Measurements from ENCODE around the gene ARHGEF33. TPM values are rescaled to one million over a fixed set of nuclear protein-coding genes. Genes with fewer than 3 reads are reported as not detected.

The ARHGEF33 gene
- total and polyA plus RNA-seq, 2 experiments from 2014 or later = 0.10 to 1.8 TPM

GRCh38 chr2:38988716-38989115, 99.0 kb downstream of the ARHGEF33 start:
- Histone ChIP-seq H3K4me2 (no peak overlapping the region), H3F3A (replicated peaks; ENCODE audit: low read depth) (no peaks in the 10 kb centered on the region), H3K27me3 (ENCODE audit: insufficient read depth) (no peaks in the 10 kb centered on the region), H3K27ac (ENCODE audit: low read depth) (no peak overlapping the region), H3K9me2 (ENCODE audit: insufficient read depth) (no peaks in the 10 kb centered on the region), H3K4me1 (ENCODE audit: insufficient read depth) (peaks cover 17% of the 10 kb centered on the region; the same call in 1 of the 2 replicates), H3K79me2 (replicated peaks; ENCODE audit: insufficient read depth) (no peaks in the 10 kb centered on the region), H2AFZ (no peak overlapping the region), H3K4me3 (no peak overlapping the region), H4K20me1 (replicated peaks; ENCODE audit: insufficient read depth) (no peaks in the 10 kb centered on the region), H3K36me3 (ENCODE audit: insufficient read depth) (peaks cover 11% of the 10 kb centered on the region; the same call in 1 of the 2 replicates)
- Mint-ChIP-seq H3K9me3 (no peaks in the 10 kb centered on the region), H3K4me3 (no peak overlapping the region), H3K27me3 (ENCODE audit: insufficient read depth, low read depth, poor library complexity) (no peaks in the 10 kb centered on the region), H3K36me3 (ENCODE audit: low read depth) (peaks cover 16% of the 10 kb centered on the region), H3K4me1 (peaks cover 16% of the 10 kb centered on the region), H3K27ac (no peak overlapping the region)
- DNase-seq (ENCODE audit: low spot score) (no peak), ATAC-seq (no peak)
- TF ChIP-seq EZH2phosphoT487 (IDR thresholded peaks at IDR 0.05; ENCODE audit: unreplicated experiment) = no peak
- no peak for TF ChIP-seq ZNF331 (CRISPR knock-in tag; IDR thresholded peaks at IDR 0.05; ENCODE audit: low read depth)
- TF ChIP-seq JUNB (IDR thresholded peaks at IDR 0.05; ENCODE audit: unreplicated experiment) = no peak
- TF ChIP-seq POLR2AphosphoS5 (IDR thresholded peaks at IDR 0.05; ENCODE audit: low read depth) = no peak
- no peak for TF ChIP-seq ZNF462 (CRISPR knock-in tag; IDR thresholded peaks at IDR 0.05)
- TF ChIP-seq REST (IDR thresholded peaks at IDR 0.05; ENCODE audit: unreplicated experiment) = no peak
- TF ChIP-seq EZH2 (IDR thresholded peaks at IDR 0.05; ENCODE audit: low read depth, unreplicated experiment) = no peak
- TF ChIP-seq CREB1 (CRISPR knock-in tag; IDR thresholded peaks at IDR 0.05; ENCODE audit: low read depth) = no peak
- no peak for TF ChIP-seq STAT1 (IDR thresholded peaks at IDR 0.05; ENCODE audit: unreplicated experiment)
- no peak for TF ChIP-seq CTCF (conservative IDR thresholded peaks at IDR 0.05; ENCODE audit: low read depth in 2 of 2)
- no peak for TF ChIP-seq ETS1 (IDR thresholded peaks at IDR 0.05)
- TF ChIP-seq ZNF114 (CRISPR knock-in tag; IDR thresholded peaks at IDR 0.05) = no peak
- TF ChIP-seq NANOG (IDR thresholded peaks at IDR 0.05; ENCODE audit: borderline replicate concordance) = no peak

Data from GM23338 (cell line).